Limb (tissue), 2 donors: ENCODE results near the gene TSEN15.
"Not testable (repeated sequence)": the region's sequence is repeated elsewhere in the genome, so short reads cannot be mapped to it uniquely, and the experiment has no call there.

Experiments
- DNase-seq, 2 donors: peaks; one replicate each; pipeline ENCODE4 v3.0.0-alpha.2; 2016; ENCODE audit errors: extremely low spot score in 2 of 2

Gene TSEN15

DNA sequence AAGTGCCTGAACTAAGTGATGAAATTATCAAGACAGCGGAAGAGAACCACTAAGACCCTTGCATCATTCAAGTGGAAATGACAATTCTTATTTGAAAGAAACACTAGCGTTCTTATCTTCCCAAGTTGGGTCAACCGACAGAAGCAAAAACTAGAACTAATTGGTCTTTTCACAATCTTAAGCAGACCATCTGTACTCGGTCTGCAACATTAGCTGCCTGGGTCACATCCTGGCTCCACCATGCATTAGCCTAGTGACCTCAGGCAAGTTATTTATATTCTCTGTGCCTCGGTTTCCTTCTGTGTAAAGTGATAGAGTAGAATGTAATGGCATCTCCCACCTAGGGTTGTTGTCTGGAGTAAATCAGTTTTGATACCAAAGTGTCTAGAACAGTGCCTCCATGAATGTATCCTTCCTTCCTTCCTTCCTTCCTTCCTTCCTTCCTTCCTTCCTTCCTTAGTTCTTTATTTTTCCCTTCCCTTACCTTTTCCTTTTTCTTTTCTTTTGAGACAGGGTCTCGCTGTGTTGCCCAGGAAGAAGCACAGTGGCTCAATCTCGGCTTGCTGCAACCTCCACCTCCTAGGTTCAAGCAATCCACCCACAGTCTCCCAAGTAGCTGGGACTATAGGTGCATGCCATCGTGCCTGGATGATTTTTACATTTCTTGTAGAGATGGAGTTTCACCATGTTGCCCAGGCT, 20.0 kb upstream of the TSEN15 start:
- DNase-seq, result no peak

DNA sequence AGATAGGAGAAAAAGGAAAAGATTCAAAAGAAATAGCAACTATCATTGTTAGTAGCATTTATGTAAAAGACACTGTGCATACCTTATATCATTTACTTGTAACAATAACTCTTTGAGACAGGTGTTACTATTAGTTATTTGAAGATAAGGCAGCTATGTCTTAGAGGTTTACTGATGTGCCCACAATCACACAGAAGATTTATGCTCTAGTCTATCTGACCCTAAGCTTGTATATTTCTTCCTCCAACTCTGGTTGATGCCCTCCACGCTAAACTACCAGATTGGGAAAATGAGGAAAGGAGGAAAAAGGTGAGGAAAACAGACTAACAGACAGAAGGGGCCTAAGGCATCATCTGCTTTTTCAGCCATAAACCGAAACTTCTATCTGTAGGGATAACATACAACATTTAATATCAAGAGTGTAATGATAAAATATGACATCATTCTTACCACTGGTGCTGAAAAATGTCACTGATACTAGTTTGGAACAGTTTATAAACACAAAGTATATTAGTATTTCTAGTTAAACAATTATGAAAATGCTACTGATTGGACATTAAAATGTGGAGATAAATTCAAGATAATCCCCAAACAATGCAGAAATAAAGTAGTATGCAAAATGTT, 19.1 kb upstream of the TSEN15 start:
- DNase-seq, result no peak

DNA sequence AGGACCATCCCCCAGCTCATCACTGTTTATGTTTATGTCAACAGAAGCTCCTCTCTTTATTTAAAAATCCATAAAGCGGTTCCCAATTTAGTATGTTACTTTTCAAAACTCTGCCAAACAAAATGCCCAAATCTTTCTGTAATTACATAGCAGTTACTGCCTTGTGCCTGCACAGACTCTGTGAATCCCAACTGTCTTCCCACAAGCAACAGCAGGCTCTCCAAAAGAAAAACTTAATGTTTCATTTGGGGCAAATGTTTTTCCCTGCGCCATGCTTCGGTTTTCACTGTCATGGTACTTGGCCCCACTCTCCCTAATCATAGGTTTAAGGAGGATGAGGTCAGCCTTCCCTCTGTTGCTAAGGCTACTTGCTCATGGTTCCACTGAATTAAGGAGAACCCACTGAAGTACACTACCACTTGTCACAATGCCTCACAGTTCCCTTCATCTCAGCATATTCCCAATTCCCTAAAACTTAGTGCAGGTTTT, 18.6 kb upstream of the TSEN15 start:
- no peak for DNase-seq

DNA sequence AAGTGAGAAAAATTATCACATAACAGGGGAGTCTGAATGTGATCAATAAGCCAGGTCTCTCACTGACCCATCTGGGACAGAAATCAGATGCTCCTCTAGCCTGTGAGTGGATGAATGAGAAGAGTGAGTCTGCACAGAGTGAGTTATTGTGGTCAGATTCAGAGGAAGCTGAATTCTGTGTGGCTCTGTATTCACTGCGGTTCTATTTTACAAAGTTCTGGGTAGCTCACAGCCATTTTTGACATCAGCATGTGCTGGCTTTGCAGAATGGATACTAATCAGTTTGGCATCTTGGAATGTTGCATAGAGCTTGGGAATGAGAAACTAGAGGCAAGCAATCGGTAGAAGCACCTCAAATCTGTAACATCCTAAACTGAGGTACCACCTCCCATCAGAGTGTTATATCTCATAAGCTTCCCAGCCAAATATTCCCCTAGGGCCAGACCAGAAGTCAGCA, 17.8 kb upstream of the TSEN15 start:
- DNase-seq, result no peak

DNA sequence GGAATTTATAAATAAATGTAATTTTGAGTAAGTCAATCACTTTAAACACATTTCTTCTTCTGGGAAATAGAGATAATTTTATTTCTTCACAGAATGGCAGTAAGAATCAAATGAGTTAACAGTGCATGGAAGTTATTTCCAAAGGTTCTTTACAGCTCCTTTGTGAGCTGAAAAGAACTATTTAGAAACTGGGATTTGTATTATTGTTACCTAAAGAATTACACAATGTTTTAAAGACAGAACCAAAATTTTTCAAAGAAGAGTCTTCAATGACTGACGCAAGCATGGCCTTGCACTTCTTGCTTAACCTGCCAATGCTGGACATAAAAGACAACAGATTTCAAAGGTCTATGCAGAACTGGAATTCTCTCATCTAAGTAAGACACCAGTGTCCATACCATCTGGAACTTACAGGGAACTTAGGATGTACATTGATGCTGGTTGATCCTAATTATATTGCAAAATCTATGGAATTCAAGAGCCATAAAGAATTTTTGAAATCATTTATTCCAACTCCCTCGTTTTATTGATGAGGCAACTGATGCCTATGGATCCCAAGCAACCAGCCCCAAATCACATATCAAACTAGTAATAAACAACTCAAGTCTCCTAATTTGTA, 16.7 kb upstream of the TSEN15 start:
- DNase-seq, result no peak

DNA sequence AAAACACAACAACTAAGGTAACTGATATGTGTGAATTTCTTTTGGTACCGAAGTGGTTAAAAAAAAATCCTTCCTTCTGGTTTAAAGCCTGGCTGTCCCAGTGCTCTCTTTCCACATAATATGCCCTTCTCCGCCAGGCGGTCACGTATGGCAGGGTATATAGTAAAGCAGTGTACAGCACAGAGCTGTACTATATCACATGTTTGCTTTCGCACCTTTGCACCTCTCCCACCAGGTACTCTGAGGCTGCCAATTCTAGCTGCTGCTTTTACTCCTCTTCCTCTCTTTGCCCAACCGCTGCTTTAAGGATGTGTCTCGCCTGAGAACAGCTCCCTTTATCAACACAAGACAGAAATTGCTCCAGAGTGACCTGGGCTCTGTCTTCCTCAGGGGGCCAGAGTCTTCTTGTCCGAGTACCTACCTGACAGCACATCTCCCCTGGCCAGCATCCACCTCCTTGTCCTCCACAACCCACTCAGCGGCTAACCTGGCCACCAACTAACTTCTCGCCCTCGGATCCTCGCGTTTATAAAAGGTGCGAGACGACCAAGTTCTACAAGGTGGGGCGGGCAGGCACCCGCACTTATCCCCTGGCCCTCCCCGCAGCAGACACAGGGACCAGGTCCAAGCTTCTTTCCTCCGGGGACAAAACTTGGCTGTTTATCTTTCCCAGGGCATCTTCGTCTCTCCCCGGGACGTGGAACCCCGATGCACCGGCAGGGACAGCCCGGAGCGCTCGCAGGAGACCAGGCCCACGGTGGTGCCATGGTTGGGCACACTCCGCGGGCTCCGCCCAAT, 15.6 kb upstream of the TSEN15 start:
- peak in 1 of 2 donors; percentile 41 for DNase-seq

DNA sequence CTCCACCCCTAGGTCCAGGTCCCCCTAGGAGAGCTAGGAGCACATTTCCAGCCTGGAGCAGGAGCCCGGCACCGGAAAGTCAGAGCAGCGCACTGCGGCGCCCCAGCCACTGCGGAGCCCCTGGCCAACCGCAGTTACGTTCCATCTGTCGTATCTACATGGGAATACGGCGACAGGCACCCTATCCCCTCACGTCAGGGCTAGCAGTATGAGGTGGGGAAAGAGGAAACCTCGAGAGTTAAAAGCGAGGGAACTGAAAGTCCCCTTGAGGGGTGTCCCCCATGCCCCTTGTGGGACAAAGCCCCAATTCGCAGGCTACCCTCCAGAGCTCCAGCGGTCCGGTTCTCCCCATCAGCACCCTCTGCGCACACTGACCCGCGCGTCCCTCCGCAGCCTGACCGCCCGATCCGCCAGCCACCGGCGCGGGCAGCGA, 15.0 kb upstream of the TSEN15 start:
- DNase-seq, result peak in 1 of 2 donors; percentile 67

DNA sequence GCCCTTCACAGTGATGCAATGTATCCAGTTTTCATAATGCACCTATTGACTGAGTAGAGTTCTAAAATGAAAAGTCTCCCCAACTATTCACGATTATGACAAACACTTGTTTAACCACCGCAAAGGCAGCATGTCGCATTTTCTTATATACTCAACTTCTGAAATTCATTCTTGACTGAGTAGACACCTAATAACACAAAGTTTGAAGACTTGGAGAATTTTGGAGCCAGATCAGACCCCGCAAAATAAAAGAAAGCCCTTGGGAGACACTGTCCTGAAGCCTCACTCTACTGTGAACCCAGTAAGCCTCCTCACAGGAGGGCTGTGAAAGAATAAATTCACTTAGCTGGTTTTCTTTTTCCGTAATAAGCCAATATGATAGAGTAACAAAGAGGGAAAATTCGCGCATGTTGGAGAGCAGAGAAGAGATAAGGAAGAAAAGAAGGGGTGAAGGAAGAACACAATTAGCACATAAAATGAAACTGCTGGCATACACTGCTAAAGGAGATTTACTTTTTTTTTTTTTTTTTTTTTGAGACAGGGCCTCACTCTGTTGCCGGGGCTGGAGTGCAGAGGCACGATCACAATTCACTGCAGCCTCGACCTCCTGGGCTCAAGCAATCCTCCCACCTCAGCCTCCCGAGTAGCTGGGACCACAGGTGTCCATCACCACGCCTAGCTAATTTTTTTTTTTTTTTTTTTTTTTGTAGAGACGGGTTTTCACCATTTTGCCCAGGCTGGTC, 13.5 kb upstream of the TSEN15 start:
- no peak for DNase-seq

DNA sequence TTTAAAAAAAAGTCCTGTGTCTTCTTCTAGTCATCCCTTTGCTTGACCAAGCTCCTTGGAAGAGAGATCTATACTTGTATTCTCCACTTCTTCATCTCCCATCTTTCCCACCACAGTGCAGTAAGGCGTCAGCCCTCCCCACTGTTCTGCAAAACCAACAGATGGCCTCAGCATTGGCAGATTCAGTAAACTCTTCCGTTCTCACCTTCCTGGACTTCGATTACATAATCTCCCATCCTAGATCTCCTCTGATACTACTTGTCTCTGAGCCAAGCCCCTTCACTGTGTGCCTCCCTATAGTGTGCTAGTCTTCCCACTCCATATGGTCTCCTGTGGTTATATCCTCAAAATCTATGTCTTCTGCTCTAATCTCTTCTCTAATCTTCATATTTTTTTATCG, 12.4 kb upstream of the TSEN15 start:
- no peak for DNase-seq

DNA sequence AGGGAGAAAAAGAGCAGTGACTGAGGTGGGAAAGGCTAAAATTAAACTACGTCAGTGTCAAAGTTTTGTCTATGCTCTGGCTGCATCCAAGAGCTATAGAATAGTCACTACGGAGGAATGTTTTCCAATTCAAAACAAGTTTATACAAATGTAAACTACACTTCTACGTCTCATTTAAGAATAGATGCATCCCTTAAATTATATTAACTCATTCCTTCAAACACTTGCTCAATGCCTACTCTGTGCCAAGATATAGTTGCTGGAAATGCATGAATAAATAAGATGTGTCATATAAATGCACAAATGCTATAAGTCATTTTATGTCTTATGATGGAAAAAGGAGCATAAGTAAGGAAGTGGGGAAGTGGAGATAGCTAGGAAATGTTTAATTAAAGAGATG, 9.8 kb upstream of the TSEN15 start:
- no peak for DNase-seq

DNA sequence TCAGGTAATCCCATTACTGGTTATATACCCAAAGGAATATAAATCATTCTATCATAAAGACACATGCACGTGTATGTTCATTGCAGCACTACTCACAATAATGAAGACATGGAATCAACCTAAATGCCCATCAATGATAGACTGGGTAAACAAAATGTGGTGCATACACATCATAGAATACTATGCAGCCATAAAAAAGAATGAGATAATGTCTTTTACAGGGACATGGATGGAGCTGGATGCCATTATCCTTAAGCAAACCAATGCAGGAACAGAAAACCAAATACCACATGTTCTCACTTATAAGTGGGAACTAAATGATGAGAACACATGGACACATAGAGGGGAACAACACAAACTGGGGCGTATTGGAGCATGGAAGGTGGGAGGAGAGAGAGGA, 8.2 kb upstream of the TSEN15 start:
- DNase-seq, result not testable (repeated sequence)

DNA sequence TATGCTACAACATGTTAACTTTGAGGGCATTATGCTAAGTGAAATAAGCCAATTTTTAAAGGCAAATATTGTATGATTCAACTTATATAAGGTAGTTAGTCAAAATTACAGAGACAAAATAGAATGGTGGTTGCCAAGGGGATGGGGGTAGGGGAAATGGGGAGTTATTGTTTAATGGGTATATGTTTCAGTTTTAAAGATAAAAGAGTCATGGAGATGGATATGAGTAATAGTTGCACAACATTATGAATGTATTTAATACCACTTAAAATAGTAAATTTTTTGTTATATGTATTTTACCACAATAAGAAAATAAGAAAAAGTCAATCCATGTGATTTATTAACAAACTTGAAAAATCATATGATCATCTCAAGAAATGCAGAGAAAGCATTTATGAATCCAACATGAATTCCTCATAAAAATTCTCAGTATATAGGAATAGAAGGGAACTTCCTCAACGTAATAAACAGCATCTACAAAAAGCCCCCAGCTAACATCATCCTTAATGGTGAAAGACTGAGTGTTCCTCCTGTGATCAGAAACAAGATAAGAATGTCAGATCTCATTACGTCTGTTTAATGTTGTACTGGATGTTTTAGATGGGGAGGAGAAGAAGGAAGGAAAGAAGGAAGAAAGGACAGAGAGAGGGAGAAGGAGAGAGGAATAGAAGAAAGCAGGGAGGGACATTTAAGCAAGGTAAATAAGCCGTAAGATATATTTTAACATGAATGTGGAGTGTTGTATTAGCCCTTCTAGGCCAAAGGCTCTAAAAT, 6.7 kb upstream of the TSEN15 start:
- no peak for DNase-seq

DNA sequence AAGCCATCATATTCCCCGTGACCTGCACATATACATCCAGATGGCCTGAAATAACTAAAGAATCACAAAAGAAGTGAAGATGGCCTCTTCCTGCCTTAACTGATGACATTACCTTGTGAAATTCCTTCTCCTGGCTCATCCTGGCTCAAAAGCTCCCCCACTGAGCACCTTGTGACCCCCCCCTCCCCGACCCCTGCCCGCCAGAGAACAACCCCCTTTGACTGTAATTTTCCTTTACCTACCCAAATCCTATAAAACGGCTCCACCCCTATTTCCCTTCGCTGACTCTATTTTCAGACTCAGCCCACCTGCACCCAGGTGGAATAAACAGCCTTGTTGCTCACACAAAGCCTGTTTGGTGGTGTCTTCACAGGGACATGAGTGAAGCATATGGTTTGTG, 4.0 kb upstream of the TSEN15 start:
- DNase-seq, result not testable (repeated sequence)

DNA sequence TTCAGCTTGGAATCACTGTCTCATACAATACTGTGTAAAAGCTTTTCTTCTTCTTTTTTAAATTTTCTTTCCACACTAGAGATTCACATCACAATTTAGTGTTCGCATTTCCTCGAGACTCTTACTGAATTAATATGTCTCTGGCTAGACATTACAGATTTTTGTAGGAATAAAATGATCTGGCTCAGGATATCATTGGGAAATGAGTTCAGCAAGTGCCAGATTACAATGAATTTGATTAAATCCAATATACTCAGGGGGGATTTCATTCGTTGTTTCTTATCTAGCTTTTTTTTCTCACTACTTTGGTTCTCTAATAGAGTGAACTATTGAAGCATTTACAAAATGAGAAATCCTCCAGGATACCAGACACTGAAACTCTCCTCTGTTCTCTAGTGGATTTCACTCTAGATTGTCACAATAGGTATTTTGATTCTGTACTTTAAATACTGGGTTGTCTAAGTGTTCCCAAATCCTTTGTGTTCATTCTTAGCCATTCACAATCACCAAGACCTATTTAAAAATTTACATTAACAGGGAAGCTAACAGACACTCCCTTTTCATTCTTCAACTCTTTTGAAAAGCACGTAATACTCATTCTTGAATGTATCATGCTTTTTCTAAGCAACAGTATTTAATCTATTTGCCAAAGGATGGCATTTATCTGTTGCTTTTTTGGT, 2.8 kb upstream of the TSEN15 start:
- DNase-seq, result no peak

DNA sequence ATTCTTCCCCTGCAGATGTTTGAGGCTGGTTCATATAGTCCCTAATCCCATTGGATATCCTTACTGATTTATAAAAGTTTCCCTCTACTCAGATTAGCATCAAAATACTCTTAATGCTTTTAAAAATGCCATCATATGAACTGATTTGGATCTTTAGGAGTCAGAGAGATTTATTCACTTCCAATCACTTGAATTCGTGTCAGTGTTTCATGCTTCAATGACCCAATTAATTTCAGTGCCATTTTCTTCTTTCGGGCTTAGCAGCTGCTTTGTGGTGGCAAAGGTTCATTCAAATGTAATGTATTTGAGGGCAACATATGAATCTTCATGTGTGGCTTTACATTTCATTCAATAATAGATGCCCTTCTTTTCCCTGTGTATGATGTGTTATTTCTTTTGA, 2.2 kb upstream of the TSEN15 start:
- no peak for DNase-seq

DNA sequence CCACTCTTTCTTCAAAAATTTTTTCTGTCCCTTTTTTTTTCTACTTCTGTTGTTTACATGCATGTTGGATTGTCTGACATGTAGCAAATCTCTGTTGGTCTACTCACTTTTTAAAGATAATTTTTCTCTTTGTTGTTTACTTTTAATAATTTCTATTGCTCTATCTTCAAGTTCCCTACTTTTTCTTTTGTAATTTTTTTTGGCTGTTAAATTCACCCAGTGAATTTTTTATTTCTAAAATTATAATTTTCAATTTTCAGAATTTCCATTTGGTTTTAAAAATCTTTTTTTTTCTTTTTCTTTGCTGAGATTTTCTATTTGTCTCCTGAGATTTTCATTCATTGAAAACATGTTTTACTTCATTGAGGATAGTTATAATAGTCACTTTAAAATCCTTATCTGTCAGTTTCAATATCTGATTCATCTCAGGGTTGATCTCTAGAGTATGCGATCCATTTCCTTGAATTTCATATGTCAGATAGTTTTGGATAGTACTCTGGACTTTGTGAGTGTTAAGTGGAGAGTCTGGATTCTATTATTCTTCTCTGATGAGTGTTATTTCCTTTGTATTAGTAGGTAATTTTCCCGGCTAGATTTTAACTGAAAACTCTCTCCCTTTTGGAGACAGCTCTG, 1.6 kb upstream of the TSEN15 start:
- DNase-seq, result no peak

DNA sequence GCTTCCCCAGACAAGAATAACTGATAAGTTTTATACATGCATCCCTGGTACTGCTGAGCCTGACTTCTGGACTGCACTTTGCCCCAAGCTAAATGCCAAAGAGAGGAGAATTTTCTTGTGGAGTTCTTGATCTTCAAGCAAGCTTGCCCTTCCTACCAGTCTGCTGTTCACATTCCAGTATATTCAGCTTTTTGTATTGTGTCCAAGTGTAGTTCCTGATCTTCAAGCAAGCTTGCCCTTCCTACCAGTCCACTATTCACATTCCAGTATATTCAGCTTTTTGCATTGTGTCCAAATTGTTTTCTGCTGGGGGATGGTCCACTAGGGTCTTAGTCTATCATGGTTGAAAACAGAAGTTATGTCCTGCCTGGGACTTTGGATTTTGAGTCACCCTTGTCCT, 894 bp upstream of the TSEN15 start:
- no peak for DNase-seq

DNA sequence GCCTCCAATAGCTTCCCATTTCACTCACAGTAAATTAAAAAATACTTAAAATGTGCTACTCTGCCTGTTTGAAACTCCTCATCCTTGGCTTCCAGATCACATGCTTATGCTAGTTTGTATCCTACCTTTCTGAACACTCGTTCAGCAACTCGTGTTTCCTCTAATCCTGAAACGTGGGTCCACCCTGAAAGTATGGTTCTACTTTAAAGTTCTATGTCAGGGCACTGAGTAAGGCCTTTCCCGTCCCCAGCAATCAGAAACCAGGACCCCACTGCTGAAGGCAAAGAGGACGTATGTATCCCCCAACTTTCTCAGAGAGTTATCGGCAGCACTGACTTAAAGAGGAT, 419 bp upstream of the TSEN15 start:
- peak in 1 of 2 donors; percentile 41 for DNase-seq

DNA sequence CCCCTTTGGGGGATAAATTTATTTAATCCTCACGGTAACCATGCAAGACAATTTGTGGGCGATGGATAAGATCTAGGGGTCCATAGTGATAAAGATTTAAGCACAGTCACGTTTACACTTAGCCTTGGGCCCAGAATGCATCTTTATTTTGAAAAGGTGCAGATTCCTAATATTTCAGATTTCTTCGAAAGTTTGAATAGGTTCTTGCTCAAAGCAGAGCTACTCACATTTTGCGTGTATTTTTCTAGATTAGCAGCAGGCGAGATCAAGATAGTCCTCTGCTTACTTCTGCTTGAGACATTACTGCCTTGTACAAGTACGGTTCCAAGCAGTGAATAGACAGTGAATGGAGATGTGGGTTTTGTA, 647 bp downstream of the TSEN15 start:
- DNase-seq, result no peak

DNA sequence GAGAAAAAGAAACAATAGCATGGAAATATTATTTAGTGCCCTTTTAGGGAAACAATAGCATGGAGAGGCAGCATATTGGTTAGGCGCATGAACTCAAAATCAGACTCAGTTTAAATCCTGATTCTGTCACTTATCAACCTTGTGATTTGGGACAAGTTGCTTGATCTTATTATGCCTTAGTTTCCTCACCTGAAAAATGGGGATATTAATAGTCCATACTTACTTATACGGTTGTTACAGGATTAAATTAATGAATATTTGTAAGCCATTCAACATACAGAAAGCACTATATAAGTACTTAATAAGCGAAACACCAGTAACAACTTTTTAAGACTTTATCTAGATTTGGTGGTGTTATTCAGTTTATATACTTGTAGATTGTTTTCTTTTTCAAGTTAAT, 1.2 kb downstream of the TSEN15 start:
- no peak for DNase-seq
